SK-N-SH (cell line): ENCODE results near the gene ZBTB17. TPM values are rescaled to one million over a fixed set of nuclear protein-coding genes. Genes with fewer than 3 reads are reported as not detected.
A peak's percentile ranks its signal among the peaks of the same experiment; 100 is the strongest.

Experiments
- CTCF ChIA-PET: fragments of 300-600, 350-600 bp; formaldehyde crosslinking; extraction: SDS; loops from one replicate; lab custom pipeline; 2021; lab: Yijun Ruan, JAX
- POLR2A ChIA-PET: fragments of 350-600 bp; sonication (Branson Sonifier 250); formaldehyde crosslinking; extraction: SDS; loops from one replicate; lab custom pipeline; 2020; ENCODE audit warnings: antibody characterized with exemption, inconsistent platforms; lab: Yijun Ruan, JAX
- DNase-seq: peaks from one replicate; pipeline ENCODE4 v3.0.0; 2012
- H2AFZ ChIP-seq: fragments of 200-600 bp; sonication (generic); 2 replicates; pipeline ENCODE4 v1.8.1; 2016; ENCODE audit warnings: antibody characterized with exemption, mild to moderate bottlenecking, low read depth
- H3F3A ChIP-seq: fragments of 200-600 bp; sonication (generic); replicated peaks from 2 replicates; pipeline ENCODE3; 2016; ENCODE audit warnings: antibody characterized with exemption, mild to moderate bottlenecking; ENCODE audit not compliant: insufficient read depth
- H3K27ac ChIP-seq, 2 experiments: fragments of 200-500 bp in 1 of 2; fragments of 200-600 bp in 1 of 2; sonication (Bioruptor generic) in 1 of 2; sonication (generic), shearing (Covaris generic) in 1 of 2; 2 replicates each; pipeline versions ENCODE4 v1.5.1 to v1.6.1; 2014 to 2016; ENCODE audit warnings: low read depth in 2 of 2, inconsistent platforms in 1 of 2, low read length in 1 of 2, mild to moderate bottlenecking in 1 of 2, mixed read lengths in 1 of 2
- H3K27me3 ChIP-seq: fragments of 200-600 bp; sonication (generic), shearing (Covaris generic); 2 replicates; pipeline ENCODE4 v1.6.1; 2016; ENCODE audit warnings: mixed run types; ENCODE audit not compliant: insufficient read depth
- H3K36me3 ChIP-seq, 2 experiments: fragments of 200-500 bp in 1 of 2; fragments of 200-600 bp in 1 of 2; sonication (Bioruptor generic) in 1 of 2; sonication (generic) in 1 of 2; replicated peaks in 1 of 2; 2 replicates each; pipeline versions ENCODE3 to v1.5.1; 2014 to 2016; ENCODE audit warnings: low read length in 1 of 2, mild to moderate bottlenecking in 1 of 2; ENCODE audit not compliant: insufficient read depth in 2 of 2, control insufficient read depth in 1 of 2
- H3K4me1 ChIP-seq, 2 experiments: fragments of 200-500 bp in 1 of 2; fragments of 200-600 bp in 1 of 2; sonication (Bioruptor generic) in 1 of 2; sonication (generic), shearing (Covaris generic) in 1 of 2; 2 replicates each; pipeline versions ENCODE4 v1.5.1 to v1.6.1; 2014 to 2016; ENCODE audit warnings: low read depth in 1 of 2, low read length in 1 of 2, mixed run types in 1 of 2; ENCODE audit not compliant: insufficient read depth in 2 of 2, control insufficient read depth in 1 of 2
- H3K4me2 ChIP-seq: fragments of 200-600 bp; sonication (generic), shearing (Covaris generic); 2 replicates; pipeline ENCODE4 v1.6.1; 2017; ENCODE audit warnings: mixed run types
- H3K4me3 ChIP-seq, 2 experiments: fragments of 200-500 bp in 1 of 2; fragments of 200-600 bp in 1 of 2; sonication (Bioruptor generic) in 1 of 2; sonication (generic), shearing (Covaris generic) in 1 of 2; 2 replicates each; pipeline versions ENCODE4 v1.5.1 to v1.8.1; 2014 to 2016; ENCODE audit warnings: low read depth in 2 of 2, inconsistent platforms in 1 of 2, low read length in 1 of 2, mild to moderate bottlenecking in 1 of 2, mixed read lengths in 1 of 2, moderate library complexity in 1 of 2
- H3K79me2 ChIP-seq: fragments of 200-600 bp; sonication (generic); 2 replicates; pipeline ENCODE4 v1.8.1; 2017; ENCODE audit warnings: mild to moderate bottlenecking; ENCODE audit not compliant: insufficient read depth
- H3K9ac ChIP-seq: fragments of 200-600 bp; sonication (generic); 2 replicates; pipeline ENCODE4 v1.6.1; 2017; ENCODE audit warnings: mixed run types
- H3K9me2 ChIP-seq: fragments of 200-600 bp; sonication (generic); 2 replicates; pipeline ENCODE4 v1.6.1; 2017; ENCODE audit warnings: mixed run types
- H3K9me3 ChIP-seq: fragments of 200-600 bp; sonication (generic); 2 replicates; pipeline ENCODE4 v1.6.1; 2017; ENCODE audit warnings: mixed run types, mild to moderate bottlenecking, moderate library complexity
- H4K20me1 ChIP-seq: fragments of 200-600 bp; sonication (generic); 2 replicates; pipeline ENCODE4 v1.6.1; 2017; ENCODE audit warnings: mild to moderate bottlenecking, mixed run types; ENCODE audit not compliant: insufficient read depth
- ELF1 ChIP-seq: IDR thresholded peaks from 2 replicates; pipeline ENCODE4 v1.4.0; 2012
- EP300 ChIP-seq, 2 experiments: IDR thresholded peaks; 2 replicates each; pipeline versions ENCODE4 v1.4.0 to v1.6.1; 2012; ENCODE audit warnings: borderline replicate concordance in 1 of 2, low read depth in 1 of 2, low read length in 1 of 2
- FOSL2 ChIP-seq: IDR thresholded peaks from 2 replicates; pipeline ENCODE4 v1.4.0; 2012; ENCODE audit warnings: low read depth, mild to moderate bottlenecking, moderate library complexity, borderline replicate concordance
- FOXM1 ChIP-seq: IDR thresholded peaks from 2 replicates; pipeline ENCODE4 v1.4.0; 2012; ENCODE audit warnings: low read depth, mild to moderate bottlenecking
- IRF3 ChIP-seq: fragments of 150-350 bp; IDR thresholded peaks from 2 replicates; pipeline ENCODE4 v1.6.1; 2016; ENCODE audit warnings: mild to moderate bottlenecking, low read depth, low read length
- JUND ChIP-seq: IDR thresholded peaks from 2 replicates; pipeline ENCODE4 v1.4.0; 2012
- NRF1 ChIP-seq: IDR thresholded peaks from 2 replicates; pipeline ENCODE4 v1.6.1; 2012; ENCODE audit warnings: low read depth, mild to moderate bottlenecking, low read length
- PBX3 ChIP-seq: IDR thresholded peaks from 2 replicates; pipeline ENCODE4; 2012
- POLR2AphosphoS5 ChIP-seq: IDR thresholded peaks from 2 replicates; pipeline ENCODE4 v1.6.1; 2012; ENCODE audit warnings: low read depth, low read length
- SIN3A ChIP-seq: IDR thresholded peaks from 2 replicates; pipeline ENCODE4 v1.6.1; 2012; ENCODE audit warnings: low read depth, mild to moderate bottlenecking, low read length, moderate library complexity, borderline replicate concordance
- TEAD4 ChIP-seq: IDR thresholded peaks from 2 replicates; pipeline ENCODE4 v1.4.0; 2012; ENCODE audit warnings: mild to moderate bottlenecking, borderline replicate concordance; ENCODE audit not compliant: insufficient read depth
- YY1 ChIP-seq: IDR thresholded peaks from 2 replicates; pipeline ENCODE4 v1.4.0; 2012; ENCODE audit warnings: low read depth, mild to moderate bottlenecking
- WGBS: methylation state at CpG from one replicate; pipeline ENCODE4 v1.1.6; 2017; ENCODE audit warnings: low lambda C conversion rate; 5-methylcytosine and 5-hydroxymethylcytosine counted together
- polyA plus RNA-seq, 3 experiments: library from polyadenylated mRNA; depleted of rRNA; stranded (reverse); fragments of >200 nt; gene quantifications; 2 replicates each; pipeline ENCODE4 v1.2.3, GENCODE V29; 2012
- TF ChIP-seq, protein P1 (sequence below): fragments of 150-350 bp; IDR thresholded peaks from 2 replicates; pipeline ENCODE4 v1.6.1; 2017; ENCODE audit warnings: antibody characterized with exemption, low read length, low read depth, borderline replicate concordance
- TF ChIP-seq, protein P2 (sequence below): IDR thresholded peaks from 2 replicates; pipeline ENCODE4 v1.4.0; 2012; ENCODE audit warnings: low read depth, borderline replicate concordance
- TF ChIP-seq, protein P3 (sequence below): IDR thresholded peaks from 2 replicates; pipeline ENCODE4 v1.6.1; 2012; ENCODE audit warnings: mild to moderate bottlenecking, low read depth, low read length, moderate library complexity

ZBTB17 gene
- polyA plus RNA-seq, 1 of the 3 experiments (the other 2 are of a cell fraction) = 56.4 TPM

DNA sequence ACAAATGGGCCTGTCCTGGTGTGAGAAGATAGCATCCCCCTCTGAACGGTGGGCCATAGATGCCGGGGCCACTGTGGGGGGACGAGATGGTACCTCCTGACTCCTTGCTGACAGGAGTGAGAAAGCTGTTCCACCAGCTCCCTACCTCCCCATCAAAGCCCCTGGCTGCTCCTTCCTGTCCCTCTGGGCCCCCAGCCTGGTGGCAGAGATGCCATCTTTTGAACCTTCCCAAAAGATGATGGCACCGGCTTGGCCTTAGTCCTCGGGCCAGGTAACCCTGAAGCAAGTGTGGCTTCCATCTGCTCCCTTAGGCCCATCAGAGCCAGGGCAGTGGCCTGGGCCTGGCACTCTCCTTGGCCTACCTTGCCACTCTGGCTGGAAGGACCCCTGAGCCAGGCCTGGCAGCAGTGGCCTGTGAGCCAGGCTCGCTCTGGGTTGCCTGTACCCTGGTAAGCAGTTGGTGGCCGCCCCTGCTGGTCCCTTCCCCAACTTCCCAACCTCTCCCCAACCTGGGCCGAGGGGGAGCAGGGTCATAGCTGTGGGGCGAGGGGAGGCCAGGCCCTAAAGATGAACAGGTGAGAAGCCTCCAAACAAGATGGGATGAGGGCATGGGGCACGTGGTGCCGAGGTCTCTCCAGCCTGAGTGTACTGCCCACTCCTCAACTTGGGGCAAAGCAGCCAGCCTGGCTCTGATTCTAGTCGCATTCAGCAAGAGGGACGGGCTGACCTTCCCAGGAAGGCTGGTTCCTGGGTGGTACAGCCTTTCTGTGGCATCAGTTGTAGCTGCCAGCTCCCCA, 34.7 kb downstream of the ZBTB17 start:
- Histone ChIP-seq H4K20me1 (no peaks in the 10 kb centered on the region), H3K4me3 (no peak overlapping the region), H3K4me2 (no peak overlapping the region), H3F3A (peaks cover 30% of the 10 kb centered on the region), H3K79me2 (peaks cover 3% of the 10 kb centered on the region; the same call in 1 of the 2 replicates), H2AFZ (no peak overlapping the region)
- 100% methylated on average over 2 of the region's 13 CpGs for whole genome bisulfite sequencing
- TF ChIP-seq, protein P1, sequence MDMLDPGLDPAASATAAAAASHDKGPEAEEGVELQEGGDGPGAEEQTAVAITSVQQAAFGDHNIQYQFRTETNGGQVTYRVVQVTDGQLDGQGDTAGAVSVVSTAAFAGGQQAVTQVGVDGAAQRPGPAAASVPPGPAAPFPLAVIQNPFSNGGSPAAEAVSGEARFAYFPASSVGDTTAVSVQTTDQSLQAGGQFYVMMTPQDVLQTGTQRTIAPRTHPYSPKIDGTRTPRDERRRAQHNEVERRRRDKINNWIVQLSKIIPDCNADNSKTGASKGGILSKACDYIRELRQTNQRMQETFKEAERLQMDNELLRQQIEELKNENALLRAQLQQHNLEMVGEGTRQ = no peak
- TF ChIP-seq PBX3 = no peak
- TF ChIP-seq FOXM1 = no peak
- TF ChIP-seq, protein P2, sequence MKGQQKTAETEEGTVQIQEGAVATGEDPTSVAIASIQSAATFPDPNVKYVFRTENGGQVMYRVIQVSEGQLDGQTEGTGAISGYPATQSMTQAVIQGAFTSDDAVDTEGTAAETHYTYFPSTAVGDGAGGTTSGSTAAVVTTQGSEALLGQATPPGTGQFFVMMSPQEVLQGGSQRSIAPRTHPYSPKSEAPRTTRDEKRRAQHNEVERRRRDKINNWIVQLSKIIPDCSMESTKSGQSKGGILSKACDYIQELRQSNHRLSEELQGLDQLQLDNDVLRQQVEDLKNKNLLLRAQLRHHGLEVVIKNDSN = no peak
- TF ChIP-seq FOSL2 = no peak
- TF ChIP-seq POLR2AphosphoS5 = no peak
- no peak for TF ChIP-seq IRF3
- TF ChIP-seq EP300 (IDR thresholded peaks at IDR 0.05; ENCODE audit: borderline replicate concordance in 1 of 2, low read depth in 1 of 2, low read length in 1 of 2) = no peak
- no peak for TF ChIP-seq JUND
- no peak for TF ChIP-seq ELF1
- TF ChIP-seq NRF1 = no peak
- no peak for TF ChIP-seq TEAD4
- TF ChIP-seq YY1 = no peak
- TF ChIP-seq SIN3A = no peak
- TF ChIP-seq, protein P3, sequence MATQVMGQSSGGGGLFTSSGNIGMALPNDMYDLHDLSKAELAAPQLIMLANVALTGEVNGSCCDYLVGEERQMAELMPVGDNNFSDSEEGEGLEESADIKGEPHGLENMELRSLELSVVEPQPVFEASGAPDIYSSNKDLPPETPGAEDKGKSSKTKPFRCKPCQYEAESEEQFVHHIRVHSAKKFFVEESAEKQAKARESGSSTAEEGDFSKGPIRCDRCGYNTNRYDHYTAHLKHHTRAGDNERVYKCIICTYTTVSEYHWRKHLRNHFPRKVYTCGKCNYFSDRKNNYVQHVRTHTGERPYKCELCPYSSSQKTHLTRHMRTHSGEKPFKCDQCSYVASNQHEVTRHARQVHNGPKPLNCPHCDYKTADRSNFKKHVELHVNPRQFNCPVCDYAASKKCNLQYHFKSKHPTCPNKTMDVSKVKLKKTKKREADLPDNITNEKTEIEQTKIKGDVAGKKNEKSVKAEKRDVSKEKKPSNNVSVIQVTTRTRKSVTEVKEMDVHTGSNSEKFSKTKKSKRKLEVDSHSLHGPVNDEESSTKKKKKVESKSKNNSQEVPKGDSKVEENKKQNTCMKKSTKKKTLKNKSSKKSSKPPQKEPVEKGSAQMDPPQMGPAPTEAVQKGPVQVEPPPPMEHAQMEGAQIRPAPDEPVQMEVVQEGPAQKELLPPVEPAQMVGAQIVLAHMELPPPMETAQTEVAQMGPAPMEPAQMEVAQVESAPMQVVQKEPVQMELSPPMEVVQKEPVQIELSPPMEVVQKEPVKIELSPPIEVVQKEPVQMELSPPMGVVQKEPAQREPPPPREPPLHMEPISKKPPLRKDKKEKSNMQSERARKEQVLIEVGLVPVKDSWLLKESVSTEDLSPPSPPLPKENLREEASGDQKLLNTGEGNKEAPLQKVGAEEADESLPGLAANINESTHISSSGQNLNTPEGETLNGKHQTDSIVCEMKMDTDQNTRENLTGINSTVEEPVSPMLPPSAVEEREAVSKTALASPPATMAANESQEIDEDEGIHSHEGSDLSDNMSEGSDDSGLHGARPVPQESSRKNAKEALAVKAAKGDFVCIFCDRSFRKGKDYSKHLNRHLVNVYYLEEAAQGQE = no peak
- TF ChIP-seq, all 33 proteins: peak for 0
- no peaks in the 10 kb centered on the region for H3K9me3 ChIP-seq
- H3K4me1 ChIP-seq = peaks cover 0 to 54% of the 10 kb centered on the region in 2 experiments; a peak in 3 of 4 replicates
- CTCF ChIA-PET = interaction anchor here (0.8 to 1.7 kb wide), 4 partner anchors 8 to 126 kb away, joined by 3 to 4 read pairs (median 4); no protein-coding TSS in a partner anchor
- POLR2A ChIA-PET = no interaction called here
- no peak overlapping the region for H3K9ac ChIP-seq
- H3K9me2 ChIP-seq = no peaks in the 10 kb centered on the region
- peaks cover 27 to 87% of the 10 kb centered on the region in 2 experiments for H3K36me3 ChIP-seq
- no peaks in the 10 kb centered on the region for H3K27me3 ChIP-seq
- no peak for DNase-seq
- peak overlapping the region in 1 of 2 experiments; percentile 94; a peak in 2 of 4 replicates for H3K27ac ChIP-seq
